Measurements from ENCODE around the gene MYO5A.

The MYO5A gene

DNA sequence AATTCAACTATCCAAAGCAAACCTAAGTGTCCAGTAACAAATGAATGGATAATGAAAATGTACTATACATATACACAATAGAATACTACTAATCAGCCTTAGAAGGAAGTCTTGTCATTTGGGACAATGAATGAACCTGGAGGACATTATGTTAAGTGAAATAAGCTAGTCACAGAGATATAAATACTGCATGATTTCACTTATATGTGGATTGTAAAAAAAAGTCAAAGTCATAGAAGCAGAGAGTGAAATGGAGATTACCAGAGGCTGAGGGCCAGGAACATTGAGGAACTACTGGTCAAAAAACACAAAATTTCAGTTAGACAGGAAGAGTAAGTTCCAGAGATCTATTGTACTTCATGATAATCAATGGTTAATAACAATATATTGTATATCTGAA lies 33.6 kb downstream of the MYO5A start:
- TF ChIP-seq, protein P1, sequence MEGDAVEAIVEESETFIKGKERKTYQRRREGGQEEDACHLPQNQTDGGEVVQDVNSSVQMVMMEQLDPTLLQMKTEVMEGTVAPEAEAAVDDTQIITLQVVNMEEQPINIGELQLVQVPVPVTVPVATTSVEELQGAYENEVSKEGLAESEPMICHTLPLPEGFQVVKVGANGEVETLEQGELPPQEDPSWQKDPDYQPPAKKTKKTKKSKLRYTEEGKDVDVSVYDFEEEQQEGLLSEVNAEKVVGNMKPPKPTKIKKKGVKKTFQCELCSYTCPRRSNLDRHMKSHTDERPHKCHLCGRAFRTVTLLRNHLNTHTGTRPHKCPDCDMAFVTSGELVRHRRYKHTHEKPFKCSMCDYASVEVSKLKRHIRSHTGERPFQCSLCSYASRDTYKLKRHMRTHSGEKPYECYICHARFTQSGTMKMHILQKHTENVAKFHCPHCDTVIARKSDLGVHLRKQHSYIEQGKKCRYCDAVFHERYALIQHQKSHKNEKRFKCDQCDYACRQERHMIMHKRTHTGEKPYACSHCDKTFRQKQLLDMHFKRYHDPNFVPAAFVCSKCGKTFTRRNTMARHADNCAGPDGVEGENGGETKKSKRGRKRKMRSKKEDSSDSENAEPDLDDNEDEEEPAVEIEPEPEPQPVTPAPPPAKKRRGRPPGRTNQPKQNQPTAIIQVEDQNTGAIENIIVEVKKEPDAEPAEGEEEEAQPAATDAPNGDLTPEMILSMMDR (IDR thresholded peaks at IDR 0.05) = no peak

DNA sequence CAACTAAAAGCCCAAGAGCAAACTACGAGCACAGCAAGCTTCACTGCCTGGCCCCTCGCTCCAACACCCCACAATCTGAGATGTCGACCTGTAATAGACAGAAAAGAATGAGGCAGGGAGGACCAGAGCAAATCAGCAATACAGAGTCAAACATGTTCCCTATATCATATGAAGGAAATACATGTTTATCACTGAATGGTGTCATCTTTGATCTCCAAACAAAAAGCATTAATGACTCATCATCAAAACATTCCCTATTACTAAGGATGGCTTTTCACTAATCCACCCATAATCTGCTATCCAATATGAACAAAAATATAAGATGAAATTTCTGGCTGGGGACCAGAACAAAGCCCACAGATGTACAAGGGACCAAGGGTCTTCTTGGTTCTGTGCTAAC lies 34.7 kb downstream of the MYO5A start:
- TF ChIP-seq, protein P1 (IDR thresholded peaks at IDR 0.05) = no peak

GRCh38 chr15:52492132-52492531 lies 36.5 kb downstream of the MYO5A start:
- TF ChIP-seq, protein P1 (IDR thresholded peaks at IDR 0.05) = no peak

GRCh38 chr15:52491472-52491871 lies 37.2 kb downstream of the MYO5A start:
- TF ChIP-seq, protein P1 (IDR thresholded peaks at IDR 0.05) = no peak

DNA sequence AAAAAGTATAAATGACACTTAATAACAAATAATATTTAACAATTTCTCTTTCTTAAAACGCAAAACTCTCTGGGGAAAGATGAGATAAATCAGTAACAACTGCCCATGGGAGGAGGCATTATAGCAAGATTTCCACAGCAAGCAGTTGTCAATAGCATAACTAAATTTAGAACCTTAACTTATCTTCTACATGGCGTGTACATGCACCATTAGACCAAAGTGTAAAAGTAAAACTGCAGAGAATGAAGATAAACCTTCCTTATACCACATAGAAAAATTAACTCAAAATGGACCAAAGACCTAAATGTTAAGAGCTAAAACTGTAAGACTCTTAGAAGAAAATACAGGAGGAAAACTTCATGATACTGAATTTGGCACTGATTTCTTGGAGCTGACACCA lies 39.9 kb downstream of the MYO5A start:
- TF ChIP-seq, protein P1 (IDR thresholded peaks at IDR 0.05) = no peak

DNA sequence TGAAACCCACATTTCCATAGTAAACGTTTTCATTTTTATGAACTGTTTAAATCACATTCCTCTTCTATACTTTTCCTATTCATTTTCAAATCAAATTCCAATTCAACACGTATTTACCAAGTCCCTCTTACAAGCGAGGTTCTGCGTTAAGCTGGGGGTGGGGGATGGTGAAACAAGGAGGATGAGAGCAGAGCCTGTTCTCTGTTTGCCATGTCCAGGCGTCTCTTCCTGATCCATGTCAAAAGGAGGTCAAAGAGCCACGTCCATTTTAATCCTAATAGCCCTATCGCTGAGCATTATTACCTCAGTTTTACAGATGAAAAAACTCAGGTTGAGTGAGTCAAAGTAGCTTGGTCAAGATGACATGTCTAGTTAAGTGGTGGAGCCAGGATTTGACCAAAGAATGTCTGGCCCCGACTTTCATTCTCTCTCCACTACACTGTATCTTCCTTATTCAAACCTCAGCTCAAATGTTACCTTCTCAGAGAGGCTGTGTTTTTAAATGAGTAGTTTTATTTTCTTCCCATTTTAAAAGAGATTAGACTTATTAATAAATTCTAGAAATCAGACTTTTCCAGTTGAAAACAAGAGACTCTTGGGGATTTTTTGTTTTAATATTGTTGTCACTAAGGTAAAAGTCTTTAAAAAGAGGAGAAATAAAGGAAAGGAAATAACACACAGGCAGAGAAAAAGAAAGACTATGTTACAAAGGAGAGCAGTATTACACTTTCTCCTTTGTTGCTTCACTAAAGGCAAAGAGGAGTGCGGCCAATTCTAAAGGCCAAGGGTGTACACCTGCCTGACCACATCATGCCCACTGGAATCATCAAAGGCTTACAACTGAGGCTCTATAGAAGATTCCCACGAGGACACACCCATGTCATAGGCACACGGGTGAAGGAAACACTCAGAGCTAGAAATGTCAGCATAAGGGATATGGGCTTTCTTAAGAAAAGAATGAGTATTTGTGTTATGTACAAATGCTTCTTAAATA lies 42.4 kb downstream of the MYO5A start:
- TF ChIP-seq, protein P1 (IDR thresholded peaks at IDR 0.05) = no peak

DNA sequence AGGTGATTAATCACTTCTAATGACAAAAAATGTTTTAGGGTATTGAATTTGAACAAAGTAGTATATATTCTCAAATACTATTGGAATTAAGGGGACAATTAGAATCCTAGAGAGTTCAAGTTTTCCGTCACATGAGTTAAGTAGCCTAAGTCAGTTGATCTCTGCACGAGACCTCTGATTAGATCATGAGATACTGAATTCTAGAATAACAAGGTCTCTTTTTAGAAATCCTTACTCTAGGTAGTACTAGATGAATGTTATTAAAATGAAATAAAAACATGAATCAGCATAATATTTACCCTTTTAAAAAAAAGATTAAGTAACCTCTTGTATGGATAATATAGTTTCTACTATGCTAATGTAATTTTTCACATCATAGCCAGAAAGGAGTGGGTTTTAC lies 43.4 kb downstream of the MYO5A start:
- TF ChIP-seq, protein P1 (IDR thresholded peaks at IDR 0.05) = no peak
